ENCODE results near the gene TCERG1L.

DNA sequence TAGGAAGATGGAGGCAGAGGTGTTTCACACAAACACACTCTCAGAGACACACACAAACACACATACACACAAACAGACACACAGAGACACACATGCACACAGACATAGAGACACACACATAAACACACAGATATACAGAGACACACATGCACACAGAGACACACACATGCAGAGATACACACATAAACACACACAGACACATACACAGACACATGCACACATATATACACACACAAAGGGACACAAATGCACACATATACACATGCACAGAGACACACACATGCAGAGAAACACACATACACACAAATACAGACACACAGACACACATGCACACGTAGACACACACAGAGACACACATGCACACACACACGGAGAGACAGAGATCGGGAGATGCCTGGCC, 163.3 kb downstream of the TCERG1L start:
- TF ChIP-seq, protein P1, sequence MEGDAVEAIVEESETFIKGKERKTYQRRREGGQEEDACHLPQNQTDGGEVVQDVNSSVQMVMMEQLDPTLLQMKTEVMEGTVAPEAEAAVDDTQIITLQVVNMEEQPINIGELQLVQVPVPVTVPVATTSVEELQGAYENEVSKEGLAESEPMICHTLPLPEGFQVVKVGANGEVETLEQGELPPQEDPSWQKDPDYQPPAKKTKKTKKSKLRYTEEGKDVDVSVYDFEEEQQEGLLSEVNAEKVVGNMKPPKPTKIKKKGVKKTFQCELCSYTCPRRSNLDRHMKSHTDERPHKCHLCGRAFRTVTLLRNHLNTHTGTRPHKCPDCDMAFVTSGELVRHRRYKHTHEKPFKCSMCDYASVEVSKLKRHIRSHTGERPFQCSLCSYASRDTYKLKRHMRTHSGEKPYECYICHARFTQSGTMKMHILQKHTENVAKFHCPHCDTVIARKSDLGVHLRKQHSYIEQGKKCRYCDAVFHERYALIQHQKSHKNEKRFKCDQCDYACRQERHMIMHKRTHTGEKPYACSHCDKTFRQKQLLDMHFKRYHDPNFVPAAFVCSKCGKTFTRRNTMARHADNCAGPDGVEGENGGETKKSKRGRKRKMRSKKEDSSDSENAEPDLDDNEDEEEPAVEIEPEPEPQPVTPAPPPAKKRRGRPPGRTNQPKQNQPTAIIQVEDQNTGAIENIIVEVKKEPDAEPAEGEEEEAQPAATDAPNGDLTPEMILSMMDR (conservative IDR thresholded peaks at IDR 0.05; ENCODE audit: low read length), result no peak
- no peak for TF ChIP-seq EZH2phosphoT487 (IDR thresholded peaks at IDR 0.05; ENCODE audit: borderline replicate concordance)
